HEK293T (cell line): Measurements from ENCODE around the gene ZNF609.

Experiments used
- LEF1 ChIP-seq: fragments of 450-650 bp; IDR thresholded peaks from 2 replicates; pipeline ENCODE4 v1.6.1; 2017; ENCODE audit warnings: mild to moderate bottlenecking, borderline replicate concordance
- SUZ12 ChIP-seq: fragments of 450-650 bp; IDR thresholded peaks from 2 replicates; pipeline ENCODE4 v1.6.1; 2016; ENCODE audit warnings: mild to moderate bottlenecking

GRCh38 chr15:64687688-64688087 is 227.3 kb downstream of the ZNF609 start:
- TF ChIP-seq LEF1 (no peak), SUZ12 (no peak)
